Stimulated activated CD4-positive, alpha-beta T cell treated with anti-CD3 and anti-CD28 coated beads, Interleukin-2, amount 100 ng/mL, for 24 hours (primary cell): ENCODE results near the gene STIMATE.

Experiments
- DNase-seq, 2 donors: peaks; one replicate each; pipeline ENCODE4 v3.0.0-alpha.2; 2020

STIMATE gene

DNA sequence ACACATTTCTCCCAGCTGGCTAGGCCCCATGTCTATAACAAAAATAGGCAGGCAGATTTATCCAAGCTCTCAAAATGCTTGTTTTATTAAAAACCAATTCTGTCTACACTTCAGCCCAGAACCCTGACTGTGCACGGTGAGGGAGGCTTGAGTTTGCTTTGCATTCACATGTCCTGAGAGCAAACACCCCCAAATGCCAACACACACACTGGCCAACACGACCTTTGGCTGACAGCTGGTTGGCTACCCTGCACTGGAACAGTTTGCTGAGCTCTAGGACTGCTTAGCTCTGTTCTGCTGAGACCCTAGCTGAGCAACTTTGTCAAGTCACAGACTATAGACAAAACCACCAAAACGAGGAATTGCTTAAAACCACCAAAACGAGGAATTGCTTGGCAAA is 3.6 kb downstream of the STIMATE start:
- DNase-seq: no peak

GRCh38 chr3:52892625-52893311 is 4.6 kb downstream of the STIMATE start:
- DNase-seq: peak; percentile 17 to 36

DNA sequence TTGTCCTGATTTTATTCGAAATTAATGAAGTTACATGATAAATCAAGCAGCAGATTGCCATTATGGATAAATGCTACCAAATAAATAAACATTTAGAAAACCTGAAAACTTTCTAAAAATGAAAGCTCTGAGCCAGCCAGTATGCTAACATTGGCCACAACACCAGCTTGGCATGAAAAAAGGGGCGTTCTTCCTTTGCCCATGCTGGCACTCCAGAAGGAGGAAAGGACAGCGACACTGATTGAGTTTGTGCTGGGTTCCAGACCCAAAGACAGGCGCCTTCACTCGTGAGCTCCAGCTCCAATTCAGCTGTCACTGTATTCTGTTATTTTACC is 5.1 kb downstream of the STIMATE start:
- DNase-seq: no peak

GRCh38 chr3:52891615-52892081 is 5.7 kb downstream of the STIMATE start:
- DNase-seq: no peak

GRCh38 chr3:52891164-52891563 is 6.2 kb downstream of the STIMATE start:
- peak; percentile 50 to 58 for DNase-seq

GRCh38 chr3:52890735-52891134 is 6.6 kb downstream of the STIMATE start:
- peak; percentile 47 to 50 for DNase-seq

DNA sequence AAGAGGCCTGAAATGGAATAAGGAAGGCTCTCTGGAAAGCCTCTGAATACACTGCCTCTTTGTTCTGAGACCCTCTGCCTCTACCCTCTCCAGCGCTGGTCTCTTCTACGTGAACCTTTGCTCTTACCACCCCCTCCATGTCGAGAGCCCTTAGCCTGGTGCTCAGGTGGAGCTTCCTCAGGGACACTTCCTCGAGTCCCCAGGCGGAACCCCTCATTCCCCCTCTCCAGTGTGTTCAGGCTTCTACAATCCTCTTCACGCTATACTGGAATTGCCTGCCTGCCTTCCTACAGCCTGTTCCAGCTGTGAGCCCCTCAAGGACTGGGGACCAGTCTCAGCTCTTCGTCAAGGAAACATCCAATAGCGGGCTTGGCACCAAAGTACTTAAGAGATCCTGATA is 7.4 kb downstream of the STIMATE start:
- DNase-seq: no peak

DNA sequence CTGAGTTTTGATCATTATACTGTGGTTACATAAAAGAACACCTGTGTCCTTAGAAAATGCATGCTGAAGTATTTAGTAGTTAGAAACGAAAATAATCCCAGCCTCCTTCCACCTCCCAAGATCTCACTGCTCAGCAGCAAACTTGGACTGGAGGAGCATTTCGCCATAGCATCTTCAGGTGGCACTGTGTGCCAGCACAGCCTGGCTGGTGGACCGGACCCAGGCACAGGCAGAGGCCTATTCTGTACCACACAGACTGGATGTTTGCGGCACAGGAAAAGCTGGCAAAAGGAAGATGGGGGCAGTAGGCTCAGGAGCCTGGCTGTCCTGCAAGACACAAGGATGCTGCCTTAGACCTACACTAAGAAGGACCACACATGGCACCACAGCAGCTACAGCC is 10.2 kb downstream of the STIMATE start:
- no peak for DNase-seq

GRCh38 chr3:52886049-52886730 is 11.2 kb downstream of the STIMATE start:
- no peak for DNase-seq

- DNase-seq: no peak
These were observed 15.0 kb downstream of the STIMATE start for GRCh38 chr3:52882377-52882776.

GRCh38 chr3:52881871-52882270 is 15.5 kb downstream of the STIMATE start:
- DNase-seq: no peak

GRCh38 chr3:52880474-52880873 is 16.9 kb downstream of the STIMATE start:
- no peak for DNase-seq

DNA sequence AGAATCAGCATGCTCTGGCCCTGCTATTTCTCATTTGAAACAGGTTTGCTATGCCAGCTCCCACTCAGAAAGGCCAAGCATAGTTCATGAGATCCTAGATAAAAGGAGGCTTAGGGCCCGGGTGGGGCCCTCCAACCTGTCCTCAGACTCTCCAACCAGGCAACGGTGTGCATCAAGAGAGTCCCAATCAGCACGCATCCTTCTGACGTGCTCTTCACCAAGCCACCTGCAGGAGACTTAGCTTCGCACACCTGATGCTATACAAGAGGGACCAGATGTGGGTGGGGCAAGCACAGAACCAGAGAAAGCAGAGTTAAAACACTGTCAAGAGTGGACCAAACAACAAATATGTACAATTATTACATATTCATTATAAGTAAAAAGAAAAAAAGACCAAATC is 17.3 kb downstream of the STIMATE start:
- DNase-seq: no peak

GRCh38 chr3:52879581-52879980 is 17.8 kb downstream of the STIMATE start:
- no peak for DNase-seq

GRCh38 chr3:52879090-52879489 is 18.3 kb downstream of the STIMATE start:
- DNase-seq: no peak

DNA sequence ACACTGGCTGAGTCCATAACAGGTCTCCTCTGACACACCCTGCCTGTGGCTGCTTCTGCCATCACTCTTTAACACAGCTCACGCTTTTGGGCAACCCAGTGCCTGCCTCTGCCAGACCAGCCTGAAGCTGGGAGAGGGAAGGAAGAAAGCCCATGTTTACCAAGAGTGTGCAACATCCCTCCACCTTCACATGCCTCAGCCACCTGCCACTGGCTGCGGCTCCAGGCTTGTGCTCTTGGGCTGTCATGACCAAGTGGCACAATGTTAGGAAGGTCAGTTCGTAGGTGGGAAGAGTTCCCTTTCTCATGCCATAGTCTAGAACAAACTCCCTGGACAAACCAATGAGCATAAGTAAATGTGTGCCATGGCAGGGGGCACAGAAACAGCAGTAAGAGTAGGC is 20.3 kb downstream of the STIMATE start:
- DNase-seq: no peak

GRCh38 chr3:52874864-52875587 is 22.3 kb downstream of the STIMATE start:
- no peak for DNase-seq

- DNase-seq: no peak
These were observed 23.1 kb downstream of the STIMATE start for GRCh38 chr3:52874160-52874701.

DNA sequence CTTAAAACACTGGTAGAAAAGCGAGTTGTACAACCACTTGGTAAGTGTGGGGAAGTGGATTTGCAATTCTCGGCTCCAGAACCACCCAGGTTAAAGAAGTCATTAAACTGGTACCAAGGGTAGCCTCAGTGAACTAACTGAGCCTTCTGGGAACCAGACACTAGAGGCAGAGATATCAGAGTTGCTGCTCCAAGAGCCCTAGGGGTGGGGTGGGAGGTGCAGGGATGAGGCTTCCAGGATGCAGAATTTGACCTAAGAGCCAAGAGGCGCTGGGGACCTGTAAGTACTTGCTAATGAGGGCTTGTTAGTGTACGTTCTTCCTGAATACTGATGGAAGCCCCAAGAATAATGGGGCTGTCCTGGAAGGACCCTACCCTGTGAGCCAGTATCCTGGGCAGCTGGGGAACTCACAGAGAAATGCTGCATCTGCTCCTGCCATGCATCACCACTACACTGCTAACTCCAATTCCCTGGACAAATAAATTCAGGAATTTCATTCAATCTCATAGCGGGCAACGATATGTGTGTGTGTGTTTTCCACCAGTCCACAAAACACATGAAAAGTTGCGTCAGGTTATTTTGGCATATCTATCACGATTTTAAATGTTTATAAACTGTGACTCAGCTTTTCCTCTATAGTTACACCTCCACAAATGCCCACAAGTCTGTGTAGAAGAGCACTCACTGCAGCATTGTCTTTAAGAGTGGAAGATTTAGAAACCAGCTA is 23.8 kb downstream of the STIMATE start:
- DNase-seq: no peak

DNA sequence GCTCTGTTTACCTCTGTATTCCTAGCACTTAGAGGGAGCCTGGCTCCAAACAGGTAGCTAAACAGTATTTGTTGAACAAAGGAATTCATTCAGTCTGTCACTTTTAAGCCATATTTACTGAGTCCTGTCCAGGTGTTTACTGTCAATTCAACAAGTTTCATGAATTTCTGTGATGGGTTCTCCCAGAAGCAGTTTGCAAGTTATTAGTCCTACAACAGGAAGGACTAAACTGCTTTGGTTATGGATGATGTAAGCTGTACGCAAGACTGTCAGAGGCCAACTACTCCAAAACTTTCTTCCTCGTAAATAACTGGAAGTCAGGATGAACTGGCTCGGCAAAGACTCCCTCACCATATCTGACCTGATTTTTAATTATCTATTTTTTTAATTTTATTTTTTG is 25.1 kb downstream of the STIMATE start:
- DNase-seq: no peak

GRCh38 chr3:52871761-52872160 is 25.6 kb downstream of the STIMATE start:
- no peak for DNase-seq

- DNase-seq: no peak
These were observed 26.9 kb downstream of the STIMATE start for GRCh38 chr3:52870471-52870870.

GRCh38 chr3:52866427-52866826 is 30.9 kb downstream of the STIMATE start:
- DNase-seq: no peak
